Measurements from ENCODE around the gene FCGR3A.
"Not testable (repeated sequence)": the region's sequence is repeated elsewhere in the genome, so short reads cannot be mapped to it uniquely, and the experiment has no call there.

DNA sequence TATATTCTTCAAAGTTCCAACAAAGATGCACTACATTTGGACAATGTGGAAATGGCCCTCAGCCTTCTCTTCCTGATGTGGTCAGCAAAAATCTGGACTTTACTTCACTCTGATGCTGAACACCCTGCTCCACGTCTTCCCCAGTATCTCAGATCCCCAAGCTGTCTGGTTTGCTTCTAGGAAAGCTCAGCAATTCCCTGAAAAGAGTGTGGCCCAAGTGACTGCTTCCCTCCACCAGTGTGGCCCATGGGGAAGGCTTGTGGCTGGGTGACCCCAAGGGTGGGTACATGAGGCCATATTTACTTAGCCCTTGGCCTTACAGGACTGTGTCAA lies 36.2 kb downstream of the FCGR3A start:
- TF ChIP-seq, protein P1, sequence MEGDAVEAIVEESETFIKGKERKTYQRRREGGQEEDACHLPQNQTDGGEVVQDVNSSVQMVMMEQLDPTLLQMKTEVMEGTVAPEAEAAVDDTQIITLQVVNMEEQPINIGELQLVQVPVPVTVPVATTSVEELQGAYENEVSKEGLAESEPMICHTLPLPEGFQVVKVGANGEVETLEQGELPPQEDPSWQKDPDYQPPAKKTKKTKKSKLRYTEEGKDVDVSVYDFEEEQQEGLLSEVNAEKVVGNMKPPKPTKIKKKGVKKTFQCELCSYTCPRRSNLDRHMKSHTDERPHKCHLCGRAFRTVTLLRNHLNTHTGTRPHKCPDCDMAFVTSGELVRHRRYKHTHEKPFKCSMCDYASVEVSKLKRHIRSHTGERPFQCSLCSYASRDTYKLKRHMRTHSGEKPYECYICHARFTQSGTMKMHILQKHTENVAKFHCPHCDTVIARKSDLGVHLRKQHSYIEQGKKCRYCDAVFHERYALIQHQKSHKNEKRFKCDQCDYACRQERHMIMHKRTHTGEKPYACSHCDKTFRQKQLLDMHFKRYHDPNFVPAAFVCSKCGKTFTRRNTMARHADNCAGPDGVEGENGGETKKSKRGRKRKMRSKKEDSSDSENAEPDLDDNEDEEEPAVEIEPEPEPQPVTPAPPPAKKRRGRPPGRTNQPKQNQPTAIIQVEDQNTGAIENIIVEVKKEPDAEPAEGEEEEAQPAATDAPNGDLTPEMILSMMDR (IDR thresholded peaks at IDR 0.05; ENCODE audit: insufficient read depth, low read length) = not testable (repeated sequence)
- TF ChIP-seq POLR2AphosphoS5 (IDR thresholded peaks at IDR 0.05; ENCODE audit: low read depth) = not testable (repeated sequence)

Measured in HL-60 (cell line).